Measurements from ENCODE around the gene KRT6B.
"Not testable (repeated sequence)": the region's sequence is repeated elsewhere in the genome, so short reads cannot be mapped to it uniquely, and the experiment has no call there.

The KRT6B gene

DNA sequence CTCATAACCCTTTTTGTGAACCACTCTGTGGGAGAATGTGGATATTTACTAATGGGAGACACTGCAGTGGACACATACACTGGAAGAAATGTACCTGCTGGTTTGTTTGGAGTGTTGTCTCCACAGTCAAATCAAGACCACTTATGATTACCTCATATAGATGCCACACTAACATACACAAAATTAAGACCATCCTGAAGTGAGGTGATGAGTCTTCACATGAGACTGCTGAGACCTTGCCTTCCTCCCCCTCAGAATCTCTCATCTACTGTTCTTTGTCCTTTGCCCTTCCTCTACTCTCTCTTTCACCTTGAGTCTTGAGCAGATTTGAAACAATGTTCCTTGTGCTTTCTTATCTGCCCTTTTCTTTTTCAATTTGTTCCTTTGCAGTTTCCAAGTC, 36.8 kb upstream of the KRT6B start:
- Histone ChIP-seq H3K4me1 (ENCODE audit: control insufficient read depth, insufficient read depth, low read length) (no peaks in the 10 kb centered on the region), H3K27ac (ENCODE audit: extremely low read depth, low read depth, low read length) (no peak overlapping the region), H3K9me3 (ENCODE audit: control insufficient read depth, insufficient read depth, low read depth, low read length) (no peaks in the 10 kb centered on the region), H3K36me3 (ENCODE audit: control insufficient read depth in 2 of 2, insufficient read depth in 1 of 2, low read length in 2 of 2) (no peaks in the 10 kb centered on the region), H3K4me3 (ENCODE audit: low read depth, low read length) (no peak overlapping the region)
- CTCF ChIA-PET: no interaction called here
- POLR2A ChIA-PET: no interaction called here
- TF ChIP-seq KLF7 (tag by site-specific recombination; IDR thresholded peaks at IDR 0.05; ENCODE audit: borderline replicate concordance): no peak
- TF ChIP-seq, protein P1, sequence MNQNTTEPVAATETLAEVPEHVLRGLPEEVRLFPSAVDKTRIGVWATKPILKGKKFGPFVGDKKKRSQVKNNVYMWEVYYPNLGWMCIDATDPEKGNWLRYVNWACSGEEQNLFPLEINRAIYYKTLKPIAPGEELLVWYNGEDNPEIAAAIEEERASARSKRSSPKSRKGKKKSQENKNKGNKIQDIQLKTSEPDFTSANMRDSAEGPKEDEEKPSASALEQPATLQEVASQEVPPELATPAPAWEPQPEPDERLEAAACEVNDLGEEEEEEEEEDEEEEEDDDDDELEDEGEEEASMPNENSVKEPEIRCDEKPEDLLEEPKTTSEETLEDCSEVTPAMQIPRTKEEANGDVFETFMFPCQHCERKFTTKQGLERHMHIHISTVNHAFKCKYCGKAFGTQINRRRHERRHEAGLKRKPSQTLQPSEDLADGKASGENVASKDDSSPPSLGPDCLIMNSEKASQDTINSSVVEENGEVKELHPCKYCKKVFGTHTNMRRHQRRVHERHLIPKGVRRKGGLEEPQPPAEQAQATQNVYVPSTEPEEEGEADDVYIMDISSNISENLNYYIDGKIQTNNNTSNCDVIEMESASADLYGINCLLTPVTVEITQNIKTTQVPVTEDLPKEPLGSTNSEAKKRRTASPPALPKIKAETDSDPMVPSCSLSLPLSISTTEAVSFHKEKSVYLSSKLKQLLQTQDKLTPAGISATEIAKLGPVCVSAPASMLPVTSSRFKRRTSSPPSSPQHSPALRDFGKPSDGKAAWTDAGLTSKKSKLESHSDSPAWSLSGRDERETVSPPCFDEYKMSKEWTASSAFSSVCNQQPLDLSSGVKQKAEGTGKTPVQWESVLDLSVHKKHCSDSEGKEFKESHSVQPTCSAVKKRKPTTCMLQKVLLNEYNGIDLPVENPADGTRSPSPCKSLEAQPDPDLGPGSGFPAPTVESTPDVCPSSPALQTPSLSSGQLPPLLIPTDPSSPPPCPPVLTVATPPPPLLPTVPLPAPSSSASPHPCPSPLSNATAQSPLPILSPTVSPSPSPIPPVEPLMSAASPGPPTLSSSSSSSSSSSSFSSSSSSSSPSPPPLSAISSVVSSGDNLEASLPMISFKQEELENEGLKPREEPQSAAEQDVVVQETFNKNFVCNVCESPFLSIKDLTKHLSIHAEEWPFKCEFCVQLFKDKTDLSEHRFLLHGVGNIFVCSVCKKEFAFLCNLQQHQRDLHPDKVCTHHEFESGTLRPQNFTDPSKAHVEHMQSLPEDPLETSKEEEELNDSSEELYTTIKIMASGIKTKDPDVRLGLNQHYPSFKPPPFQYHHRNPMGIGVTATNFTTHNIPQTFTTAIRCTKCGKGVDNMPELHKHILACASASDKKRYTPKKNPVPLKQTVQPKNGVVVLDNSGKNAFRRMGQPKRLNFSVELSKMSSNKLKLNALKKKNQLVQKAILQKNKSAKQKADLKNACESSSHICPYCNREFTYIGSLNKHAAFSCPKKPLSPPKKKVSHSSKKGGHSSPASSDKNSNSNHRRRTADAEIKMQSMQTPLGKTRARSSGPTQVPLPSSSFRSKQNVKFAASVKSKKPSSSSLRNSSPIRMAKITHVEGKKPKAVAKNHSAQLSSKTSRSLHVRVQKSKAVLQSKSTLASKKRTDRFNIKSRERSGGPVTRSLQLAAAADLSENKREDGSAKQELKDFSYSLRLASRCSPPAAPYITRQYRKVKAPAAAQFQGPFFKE (tag by site-specific recombination; IDR thresholded peaks at IDR 0.05; ENCODE audit: borderline replicate concordance): no peak
- TF ChIP-seq FEZF1 (tag by site-specific recombination; IDR thresholded peaks at IDR 0.05): no peak
- TF ChIP-seq, protein P2, sequence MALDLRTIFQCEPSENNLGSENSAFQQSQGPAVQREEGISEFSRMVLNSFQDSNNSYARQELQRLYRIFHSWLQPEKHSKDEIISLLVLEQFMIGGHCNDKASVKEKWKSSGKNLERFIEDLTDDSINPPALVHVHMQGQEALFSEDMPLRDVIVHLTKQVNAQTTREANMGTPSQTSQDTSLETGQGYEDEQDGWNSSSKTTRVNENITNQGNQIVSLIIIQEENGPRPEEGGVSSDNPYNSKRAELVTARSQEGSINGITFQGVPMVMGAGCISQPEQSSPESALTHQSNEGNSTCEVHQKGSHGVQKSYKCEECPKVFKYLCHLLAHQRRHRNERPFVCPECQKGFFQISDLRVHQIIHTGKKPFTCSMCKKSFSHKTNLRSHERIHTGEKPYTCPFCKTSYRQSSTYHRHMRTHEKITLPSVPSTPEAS (tag by site-specific recombination; IDR thresholded peaks at IDR 0.05): no peak
- TF ChIP-seq KLF8 (tag by site-specific recombination; IDR thresholded peaks at IDR 0.05): no peak
- TF ChIP-seq OVOL3 (tag by site-specific recombination; IDR thresholded peaks at IDR 0.05): no peak
- TF ChIP-seq, protein P3, sequence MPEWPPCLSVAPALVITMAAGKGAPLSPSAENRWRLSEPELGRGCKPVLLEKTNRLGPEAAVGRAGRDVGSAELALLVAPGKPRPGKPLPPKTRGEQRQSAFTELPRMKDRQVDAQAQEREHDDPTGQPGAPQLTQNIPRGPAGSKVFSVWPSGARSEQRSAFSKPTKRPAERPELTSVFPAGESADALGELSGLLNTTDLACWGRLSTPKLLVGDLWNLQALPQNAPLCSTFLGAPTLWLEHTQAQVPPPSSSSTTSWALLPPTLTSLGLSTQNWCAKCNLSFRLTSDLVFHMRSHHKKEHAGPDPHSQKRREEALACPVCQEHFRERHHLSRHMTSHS (tag by site-specific recombination; IDR thresholded peaks at IDR 0.05): no peak
- TF ChIP-seq ZNF350 (tag by site-specific recombination; IDR thresholded peaks at IDR 0.05): no peak
- TF ChIP-seq ZNF571 (tag by site-specific recombination; IDR thresholded peaks at IDR 0.05): no peak
- TF ChIP-seq KLF1 (tag by site-specific recombination; IDR thresholded peaks at IDR 0.05): no peak
- TF ChIP-seq MEIS1 (CRISPR knock-in tag; IDR thresholded peaks at IDR 0.05; ENCODE audit: borderline replicate concordance): no peak
- no peak for TF ChIP-seq ZNF132 (tag by site-specific recombination; IDR thresholded peaks at IDR 0.05; ENCODE audit: borderline replicate concordance)
- TF ChIP-seq ZNF169 (tag by site-specific recombination; IDR thresholded peaks at IDR 0.05): no peak

DNA sequence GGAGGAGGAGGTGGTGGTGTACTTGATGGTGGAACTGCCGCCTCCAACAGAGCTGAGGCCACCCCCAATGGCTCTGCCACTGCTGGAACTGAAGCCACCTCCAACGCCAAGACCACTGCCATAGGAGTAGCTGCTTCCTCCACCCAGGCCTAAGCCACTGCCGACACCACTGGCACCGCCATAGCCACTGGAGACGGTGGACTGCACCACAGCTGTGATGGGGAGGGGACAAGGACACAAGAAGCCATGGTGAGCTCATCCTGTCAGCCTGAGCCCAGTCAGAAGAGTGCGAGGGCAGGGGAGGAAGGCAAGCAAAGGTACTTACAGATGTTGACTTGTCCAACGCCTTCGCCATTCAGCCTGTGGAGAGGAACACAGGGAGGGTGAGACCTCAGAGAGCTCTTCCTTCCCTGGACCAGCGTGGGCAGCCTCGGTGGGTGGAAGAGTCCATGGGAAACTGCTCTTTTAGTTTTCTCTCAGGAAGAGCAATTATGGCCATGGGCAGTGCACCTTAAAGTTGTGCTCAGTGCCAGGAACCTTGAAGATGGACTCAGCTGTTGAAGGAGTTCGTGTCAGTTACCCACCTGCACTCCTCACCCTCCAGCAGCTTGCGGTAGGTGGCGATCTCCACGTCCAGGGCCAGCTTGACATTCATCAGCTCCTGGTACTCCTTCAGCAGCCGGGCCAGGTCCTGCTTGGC, 35.9 kb upstream of the KRT6B start:
- H3K36me3 ChIP-seq (ENCODE audit: control insufficient read depth in 2 of 2, insufficient read depth in 1 of 2, low read length in 2 of 2); POLR2A ChIA-PET; H3K4me1 ChIP-seq (ENCODE audit: control insufficient read depth, insufficient read depth, low read length); H3K4me3 ChIP-seq (ENCODE audit: low read depth, low read length); H3K27ac ChIP-seq (ENCODE audit: extremely low read depth, low read depth, low read length); H3K9me3 ChIP-seq (ENCODE audit: control insufficient read depth, insufficient read depth, low read depth, low read length): not testable (repeated sequence)
- CTCF ChIA-PET: interaction anchor here (0.6 kb wide), 1 partner anchor 386 kb away, joined by 3 read pairs; no protein-coding TSS in a partner anchor

DNA sequence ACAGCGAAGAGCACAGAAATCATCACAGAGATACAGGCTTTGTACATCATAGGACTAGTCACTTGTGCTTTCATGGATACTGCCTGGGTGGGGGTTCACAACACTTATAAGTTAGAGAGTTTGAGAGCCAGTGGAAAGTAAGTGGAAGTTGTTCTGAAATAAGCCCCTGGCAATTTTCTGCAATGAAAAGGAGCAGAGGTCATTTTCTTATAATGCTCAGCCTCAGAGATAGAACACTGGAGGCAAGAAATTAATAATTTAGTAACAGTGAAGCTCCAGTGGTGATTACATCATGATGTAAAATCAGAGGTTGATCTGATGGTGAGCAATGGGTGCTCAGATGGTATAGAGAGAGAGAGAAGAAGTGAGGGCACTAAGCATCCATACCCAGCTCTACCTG, 35.3 kb upstream of the KRT6B start:
- POLR2A ChIA-PET: no interaction called here
- Histone ChIP-seq H3K4me1 (ENCODE audit: control insufficient read depth, insufficient read depth, low read length) (no peaks in the 10 kb centered on the region), H3K27ac (ENCODE audit: extremely low read depth, low read depth, low read length) (no peak overlapping the region), H3K36me3 (ENCODE audit: control insufficient read depth in 2 of 2, insufficient read depth in 1 of 2, low read length in 2 of 2) (no peaks in the 10 kb centered on the region), H3K9me3 (ENCODE audit: control insufficient read depth, insufficient read depth, low read depth, low read length) (no peaks in the 10 kb centered on the region), H3K4me3 (ENCODE audit: low read depth, low read length) (no peak overlapping the region)
- CTCF ChIA-PET: no interaction called here
- no peak for TF ChIP-seq ZNF791 (tag by site-specific recombination; IDR thresholded peaks at IDR 0.05)
- no peak for TF ChIP-seq KLF8 (tag by site-specific recombination; IDR thresholded peaks at IDR 0.05)
- no peak for TF ChIP-seq ZFP41 (tag by site-specific recombination; IDR thresholded peaks at IDR 0.05; ENCODE audit: borderline replicate concordance)
- TF ChIP-seq SP7 (tag by site-specific recombination; IDR thresholded peaks at IDR 0.05): no peak
- TF ChIP-seq ZNF76 (tag by site-specific recombination; IDR thresholded peaks at IDR 0.05; ENCODE audit: borderline replicate concordance, low read depth): no peak
- TF ChIP-seq, protein P4, sequence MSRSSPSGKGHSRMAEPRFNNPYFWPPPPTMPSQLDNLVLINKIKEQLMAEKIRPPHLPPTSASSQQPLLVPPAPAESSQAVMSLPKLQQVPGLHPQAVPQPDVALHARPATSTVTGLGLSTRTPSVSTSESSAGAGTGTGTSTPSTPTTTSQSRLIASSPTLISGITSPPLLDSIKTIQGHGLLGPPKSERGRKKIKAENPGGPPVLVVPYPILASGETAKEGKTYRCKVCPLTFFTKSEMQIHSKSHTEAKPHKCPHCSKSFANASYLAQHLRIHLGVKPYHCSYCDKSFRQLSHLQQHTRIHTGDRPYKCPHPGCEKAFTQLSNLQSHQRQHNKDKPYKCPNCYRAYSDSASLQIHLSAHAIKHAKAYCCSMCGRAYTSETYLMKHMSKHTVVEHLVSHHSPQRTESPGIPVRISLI (tag by site-specific recombination; IDR thresholded peaks at IDR 0.05): no peak
- TF ChIP-seq, protein P5, sequence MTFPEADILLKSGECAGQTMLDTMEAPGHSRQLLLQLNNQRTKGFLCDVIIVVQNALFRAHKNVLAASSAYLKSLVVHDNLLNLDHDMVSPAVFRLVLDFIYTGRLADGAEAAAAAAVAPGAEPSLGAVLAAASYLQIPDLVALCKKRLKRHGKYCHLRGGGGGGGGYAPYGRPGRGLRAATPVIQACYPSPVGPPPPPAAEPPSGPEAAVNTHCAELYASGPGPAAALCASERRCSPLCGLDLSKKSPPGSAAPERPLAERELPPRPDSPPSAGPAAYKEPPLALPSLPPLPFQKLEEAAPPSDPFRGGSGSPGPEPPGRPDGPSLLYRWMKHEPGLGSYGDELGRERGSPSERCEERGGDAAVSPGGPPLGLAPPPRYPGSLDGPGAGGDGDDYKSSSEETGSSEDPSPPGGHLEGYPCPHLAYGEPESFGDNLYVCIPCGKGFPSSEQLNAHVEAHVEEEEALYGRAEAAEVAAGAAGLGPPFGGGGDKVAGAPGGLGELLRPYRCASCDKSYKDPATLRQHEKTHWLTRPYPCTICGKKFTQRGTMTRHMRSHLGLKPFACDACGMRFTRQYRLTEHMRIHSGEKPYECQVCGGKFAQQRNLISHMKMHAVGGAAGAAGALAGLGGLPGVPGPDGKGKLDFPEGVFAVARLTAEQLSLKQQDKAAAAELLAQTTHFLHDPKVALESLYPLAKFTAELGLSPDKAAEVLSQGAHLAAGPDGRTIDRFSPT (tag by site-specific recombination; IDR thresholded peaks at IDR 0.05): no peak
- no peak for TF ChIP-seq ZNF549 (tag by site-specific recombination; IDR thresholded peaks at IDR 0.05)

All from HEK293 (cell line).